ENCODE data around the gene OTUD3.

OTUD3 gene

GRCh38 chr1:19946331-19946751 is 64.1 kb downstream of the OTUD3 start:
- Histone ChIP-seq H3K4me3 (ENCODE audit: low read length) (no peak overlapping the region), H3K4me2 (ENCODE audit: low read length) (no peak overlapping the region), H3F3A (ENCODE audit: control insufficient read depth, insufficient read depth) (no peaks in the 10 kb centered on the region), H3K27me3 (ENCODE audit: control insufficient read depth, low read length) (0 out of 2 replicates have a peak, but pooled peaks cover 3% of the 10 kb centered on the region), H3K9me3 (ENCODE audit: control insufficient read depth, insufficient read depth, low read length) (no peaks in the 10 kb centered on the region), H3K4me1 (ENCODE audit: control insufficient read depth, low read length) (no peaks in the 10 kb centered on the region), H3K27ac (ENCODE audit: low read depth, low read length) (no peak overlapping the region), H3K79me2 (ENCODE audit: control insufficient read depth, low read length) (no peaks in the 10 kb centered on the region), H3K9me2 (replicated peaks; ENCODE audit: control insufficient read depth, low read length) (no peaks in the 10 kb centered on the region), H4K20me1 (ENCODE audit: control insufficient read depth, insufficient read depth, low read depth, low read length) (no peaks in the 10 kb centered on the region), H3K36me3 (ENCODE audit: control insufficient read depth, low read length) (no peaks in the 10 kb centered on the region)
- TF ChIP-seq EZH2phosphoT487 (IDR thresholded peaks at IDR 0.05; ENCODE audit: borderline replicate concordance, low read length) (no peak), CTCF (IDR thresholded peaks at IDR 0.05; ENCODE audit: low read depth, low read length, poor library complexity, severe bottlenecking) (no peak)

- H3K4me2 ChIP-seq (ENCODE audit: low read length), result no peak overlapping the region
- no peaks in the 10 kb centered on the region for H4K20me1 ChIP-seq (ENCODE audit: control insufficient read depth, insufficient read depth, low read depth, low read length)
- H3K9me2 ChIP-seq (replicated peaks; ENCODE audit: control insufficient read depth, low read length), result no peaks in the 10 kb centered on the region
- no peaks in the 10 kb centered on the region for H3K9me3 ChIP-seq (ENCODE audit: control insufficient read depth, insufficient read depth, low read length)
- H3K79me2 ChIP-seq (ENCODE audit: control insufficient read depth, low read length), result no peaks in the 10 kb centered on the region
- no peak overlapping the region for H3K4me3 ChIP-seq (ENCODE audit: low read length)
- H3K27me3 ChIP-seq (ENCODE audit: control insufficient read depth, low read length), result 0 out of 2 replicates have a peak, but pooled peaks cover 3% of the 10 kb centered on the region
- H3K4me1 ChIP-seq (ENCODE audit: control insufficient read depth, low read length), result no peaks in the 10 kb centered on the region
- no peaks in the 10 kb centered on the region for H3K36me3 ChIP-seq (ENCODE audit: control insufficient read depth, low read length)
- no peaks in the 10 kb centered on the region for H3F3A ChIP-seq (ENCODE audit: control insufficient read depth, insufficient read depth)
- no peak for TF ChIP-seq CTCF (IDR thresholded peaks at IDR 0.05; ENCODE audit: low read depth, low read length, poor library complexity, severe bottlenecking)
- H3K27ac ChIP-seq (ENCODE audit: low read depth, low read length), result no peak overlapping the region
These were observed 64.8 kb downstream of the OTUD3 start for GRCh38 chr1:19946971-19947370.

- H3K79me2 ChIP-seq (ENCODE audit: control insufficient read depth, low read length), result no peaks in the 10 kb centered on the region
- no peak for TF ChIP-seq CTCF (IDR thresholded peaks at IDR 0.05; ENCODE audit: low read depth, low read length, poor library complexity, severe bottlenecking)
- no peak for TF ChIP-seq EZH2phosphoT487 (IDR thresholded peaks at IDR 0.05; ENCODE audit: borderline replicate concordance, low read length)
- H3K4me3 ChIP-seq (ENCODE audit: low read length), result no peak overlapping the region
- H3K4me2 ChIP-seq (ENCODE audit: low read length), result no peak overlapping the region
- H3K36me3 ChIP-seq (ENCODE audit: control insufficient read depth, low read length), result no peaks in the 10 kb centered on the region
- H4K20me1 ChIP-seq (ENCODE audit: control insufficient read depth, insufficient read depth, low read depth, low read length), result no peaks in the 10 kb centered on the region
- 0 out of 2 replicates have a peak, but pooled peaks cover 3% of the 10 kb centered on the region for H3K27me3 ChIP-seq (ENCODE audit: control insufficient read depth, low read length)
- no peak overlapping the region for H3K27ac ChIP-seq (ENCODE audit: low read depth, low read length)
- H3K9me2 ChIP-seq (replicated peaks; ENCODE audit: control insufficient read depth, low read length), result no peaks in the 10 kb centered on the region
- H3K9me3 ChIP-seq (ENCODE audit: control insufficient read depth, insufficient read depth, low read length), result peaks cover 4% of the 10 kb centered on the region; the same call in 1 of the 2 replicates
- H3K4me1 ChIP-seq (ENCODE audit: control insufficient read depth, low read length), result no peaks in the 10 kb centered on the region
- no peaks in the 10 kb centered on the region for H3F3A ChIP-seq (ENCODE audit: control insufficient read depth, insufficient read depth)
These were observed 66.8 kb downstream of the OTUD3 start for GRCh38 chr1:19949016-19949415.
